GM18520 (cell line): ENCODE measurements around the gene PKDREJ.
"Not testable (repeated sequence)": the region's sequence is repeated elsewhere in the genome, so short reads cannot be mapped to it uniquely, and the experiment has no call there.

Experiments
- ATAC-seq: cut with Tn5 transposase; IDR thresholded peaks from one replicate; pipeline ENCODE4 v1.9.1; 2021; ENCODE audit not compliant: unreplicated experiment

Gene PKDREJ

GRCh38 chr22:46263216-46263590 is at the start of gene PKDREJ:
Gene PKDREJ, minus strand, starts transcription at chr22:46263343. Its CDS starts 21 bp downstream, at chr22:46263322.
- ATAC-seq = no peak

GRCh38 chr22:46312848-46313247 is 49.7 kb upstream of the PKDREJ start:
- ATAC-seq = not testable (repeated sequence)

- ATAC-seq = no peak
These were observed 48.9 kb upstream of the PKDREJ start for GRCh38 chr22:46312056-46312455.

GRCh38 chr22:46309526-46310085 is 46.5 kb upstream of the PKDREJ start:
- ATAC-seq = no peak

- no peak for ATAC-seq
These were observed 45.3 kb upstream of the PKDREJ start for GRCh38 chr22:46308283-46308988.

GRCh38 chr22:46303347-46303965 is 40.3 kb upstream of the PKDREJ start:
- no peak for ATAC-seq

GRCh38 chr22:46300491-46300890 is 37.3 kb upstream of the PKDREJ start:
- no peak for ATAC-seq

- ATAC-seq = no peak
These were observed 36.0 kb upstream of the PKDREJ start for GRCh38 chr22:46299101-46299500.

- ATAC-seq = no peak
These were observed 34.1 kb upstream of the PKDREJ start for GRCh38 chr22:46297151-46297812.

GRCh38 chr22:46296257-46297150 is 33.4 kb upstream of the PKDREJ start, which contains the start of gene GTSE1:
Gene GTSE1, plus strand, starts transcription at chr22:46296870. Its CDS starts 531 bp downstream, at chr22:46297401.
- ATAC-seq = peak; percentile 95

- ATAC-seq = no peak
These were observed 32.3 kb upstream of the PKDREJ start for GRCh38 chr22:46295277-46295971.

GRCh38 chr22:46294784-46295183 is 31.6 kb upstream of the PKDREJ start:
- no peak for ATAC-seq

- no peak for ATAC-seq
These were observed 30.6 kb upstream of the PKDREJ start for GRCh38 chr22:46293577-46294260.

- no peak for ATAC-seq
These were observed 29.6 kb upstream of the PKDREJ start for GRCh38 chr22:46292732-46293131.

- ATAC-seq = no peak
These were observed 29.0 kb upstream of the PKDREJ start for GRCh38 chr22:46292173-46292572.

GRCh38 chr22:46290843-46291785 is 28.0 kb upstream of the PKDREJ start:
- ATAC-seq = no peak

GRCh38 chr22:46290121-46290842 is 27.1 kb upstream of the PKDREJ start:
- no peak for ATAC-seq
